HG03558 (cell line): ENCODE results near the gene ELMO2.

Experiments used
- ATAC-seq: cut with Tn5 transposase; IDR thresholded peaks from one replicate; pipeline ENCODE4 v1.9.1; 2021; ENCODE audit warnings: moderate number of reproducible peaks; ENCODE audit not compliant: unreplicated experiment; ENCODE audit errors: extremely low read depth

The ELMO2 gene

GRCh38 chr20:46354207-46354555, 52.2 kb downstream of the ELMO2 start:
- no peak for ATAC-seq

GRCh38 chr20:46353500-46354206, 52.8 kb downstream of the ELMO2 start:
- no peak for ATAC-seq

- no peak for ATAC-seq
These were observed 54.0 kb downstream of the ELMO2 start for GRCh38 chr20:46352370-46352938.

GRCh38 chr20:46351357-46352058, 54.9 kb downstream of the ELMO2 start:
- ATAC-seq: no peak

DNA sequence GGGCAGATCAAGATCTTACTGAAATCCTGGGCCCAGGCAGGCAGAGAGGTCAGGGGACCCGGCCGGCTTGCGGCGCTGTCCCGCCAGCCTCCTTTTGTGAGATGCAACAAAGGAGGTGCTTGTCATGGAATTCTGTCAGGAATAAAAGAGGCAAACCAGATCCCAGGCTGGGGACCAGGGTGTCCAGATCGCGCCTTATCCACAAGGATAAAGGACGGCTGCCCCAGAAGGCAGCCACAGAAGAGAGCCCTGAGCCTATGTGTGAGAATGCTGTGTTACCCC, 55.5 kb downstream of the ELMO2 start:
- no peak for ATAC-seq

DNA sequence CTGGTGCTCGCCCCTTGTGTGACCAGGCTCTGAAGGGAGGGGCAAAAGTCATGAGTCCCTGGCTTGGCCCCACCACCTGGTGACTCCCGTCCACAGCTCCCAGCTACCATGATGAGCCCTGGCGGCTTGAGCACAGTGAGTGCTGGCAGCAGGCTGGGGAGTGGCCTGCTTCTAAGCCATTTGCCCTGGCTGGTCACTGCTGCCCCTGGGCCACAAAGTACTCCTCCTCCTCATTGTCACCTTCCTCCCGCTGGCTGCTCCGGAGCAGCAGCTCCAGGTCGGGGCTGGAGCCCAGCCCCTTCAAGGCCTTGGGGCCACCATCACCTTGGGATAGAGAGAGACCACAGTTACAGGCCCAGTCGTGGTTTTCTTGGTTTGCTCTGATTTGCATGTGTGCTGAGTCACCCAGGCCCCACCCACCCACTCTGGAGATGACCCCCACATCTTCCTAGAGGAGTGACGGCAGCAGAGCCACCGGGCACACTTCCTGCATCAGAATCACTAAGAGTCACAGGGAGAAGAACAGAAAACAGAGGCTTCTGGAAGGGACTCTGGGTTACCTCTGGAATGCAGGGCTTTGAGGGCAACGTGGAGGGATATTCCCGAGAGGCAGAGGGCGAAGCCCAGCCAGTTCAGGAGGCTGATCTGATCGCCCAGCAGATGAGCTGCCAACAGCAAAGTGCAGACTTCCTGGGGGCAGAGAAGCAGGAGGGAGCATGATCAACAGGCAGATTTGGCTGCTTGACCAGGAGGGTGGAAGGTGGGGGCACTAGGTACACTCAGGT, 56.0 kb downstream of the ELMO2 start:
- no peak for ATAC-seq

DNA sequence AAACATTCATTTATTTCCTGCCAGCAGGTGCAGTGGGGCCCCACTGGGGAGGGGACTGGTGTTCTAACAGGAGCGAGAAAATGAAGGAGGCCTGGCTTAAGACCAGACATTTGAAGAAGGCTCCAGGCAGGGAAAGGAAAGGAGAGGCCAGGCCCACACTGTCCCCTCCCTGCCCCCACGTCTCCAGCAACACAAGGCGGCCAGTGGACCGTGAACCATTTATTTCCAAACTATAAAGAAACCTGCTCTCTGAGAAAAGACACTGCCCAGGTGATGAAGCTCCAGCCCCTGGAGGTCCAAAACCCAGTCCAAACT, 56.7 kb downstream of the ELMO2 start:
- ATAC-seq: no peak

DNA sequence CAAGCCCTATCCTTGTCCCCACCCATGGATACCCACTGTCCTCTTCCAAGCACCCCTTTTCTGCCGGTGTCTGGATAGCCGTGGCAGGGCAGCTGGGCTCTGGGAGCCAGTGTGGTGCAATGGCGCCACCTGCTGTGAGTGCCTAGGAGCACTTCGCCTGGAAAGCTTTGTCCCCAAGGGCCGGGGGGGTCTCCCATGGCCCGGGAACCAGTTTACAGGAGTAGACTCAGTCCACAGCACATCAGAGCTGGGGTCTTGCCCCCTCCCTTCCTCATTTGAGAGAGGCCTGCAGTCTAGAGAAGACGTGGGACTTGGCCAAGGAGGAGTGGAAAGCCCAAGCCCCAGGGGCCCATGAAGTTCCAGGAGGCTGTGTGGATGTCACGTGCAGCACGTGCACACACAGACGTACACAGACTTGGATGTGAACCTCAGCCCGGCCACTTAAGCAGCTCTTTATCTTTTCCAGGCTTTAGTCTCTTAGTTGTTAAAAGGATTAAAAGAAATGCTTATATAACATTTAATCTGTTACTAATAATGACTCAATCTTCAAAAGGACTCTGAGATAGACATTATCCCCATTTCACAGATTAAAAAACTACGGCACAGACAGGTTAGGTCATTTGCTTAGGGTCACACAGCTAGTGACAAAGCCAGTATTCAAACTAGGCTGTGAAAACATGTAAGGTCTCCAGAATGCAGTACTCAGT, 57.2 kb downstream of the ELMO2 start:
- ATAC-seq: no peak

- ATAC-seq: no peak
These were observed 58.3 kb downstream of the ELMO2 start for GRCh38 chr20:46347841-46348803.

DNA sequence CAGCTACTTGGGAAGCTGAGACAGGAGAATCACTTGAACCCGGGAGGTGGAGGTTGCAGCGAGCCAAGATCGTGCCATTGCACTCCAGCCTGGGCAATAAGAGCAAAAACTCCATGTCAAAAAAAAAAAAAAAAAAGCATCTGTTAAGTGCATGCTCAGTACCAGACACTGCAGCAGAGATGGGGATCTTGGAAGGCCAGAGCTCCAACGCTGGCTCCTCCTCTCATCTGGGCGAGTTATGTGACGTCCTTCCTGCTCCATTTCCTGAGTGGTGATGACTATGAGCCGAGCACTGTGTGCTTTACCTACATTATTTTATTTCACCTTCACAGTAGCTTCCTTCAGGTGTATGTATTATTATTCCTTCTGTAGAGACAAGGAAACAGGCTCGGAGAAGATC, 59.6 kb downstream of the ELMO2 start:
- ATAC-seq: no peak

DNA sequence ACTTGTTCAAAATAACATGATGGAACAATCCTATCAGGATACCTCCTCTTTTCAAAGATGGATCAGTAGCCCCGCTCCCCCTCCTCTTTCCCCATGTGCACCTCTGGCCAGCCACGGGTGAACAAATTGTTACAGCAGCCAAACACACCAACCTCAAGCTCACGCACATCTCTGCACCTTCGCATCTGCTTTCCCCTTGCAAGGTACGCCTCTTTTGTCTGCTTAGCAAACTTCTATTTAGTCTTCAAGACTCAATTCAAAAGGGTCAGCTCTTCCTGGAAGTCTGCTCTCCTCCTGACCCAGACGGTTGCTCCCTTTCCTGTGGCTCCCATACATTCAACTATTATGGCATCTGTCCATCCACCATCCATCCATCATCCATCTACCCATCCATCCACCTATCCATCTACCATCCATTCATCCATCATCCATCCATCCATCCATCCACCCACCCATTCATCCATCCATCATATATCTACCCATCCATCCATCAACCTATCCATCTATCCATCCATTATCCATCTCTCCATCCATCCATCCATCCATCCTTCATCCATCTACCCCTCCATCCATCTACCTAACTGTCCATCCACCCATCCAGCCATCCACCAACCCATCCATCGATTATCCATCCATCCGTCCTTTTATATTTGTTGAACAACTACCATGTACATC, 61.8 kb downstream of the ELMO2 start:
- no peak for ATAC-seq

DNA sequence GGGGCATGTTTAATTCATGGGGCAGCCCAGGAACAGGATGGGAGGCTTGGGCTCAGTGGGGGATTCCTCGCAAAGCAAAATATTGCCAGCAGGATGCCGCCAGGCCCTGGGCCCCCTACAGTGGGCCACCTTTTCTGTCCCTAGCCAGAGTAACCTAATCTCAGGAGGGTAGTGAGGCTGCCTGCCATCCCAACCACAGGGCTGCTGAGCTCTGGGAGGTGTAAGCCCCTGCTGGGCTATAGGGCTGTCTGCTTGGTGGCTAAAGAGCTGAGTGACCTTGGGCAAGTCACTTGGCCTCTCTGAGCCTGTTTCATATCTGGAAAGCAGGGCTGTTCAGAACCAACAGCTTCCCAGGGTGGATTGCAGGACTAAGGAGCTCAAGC, 62.4 kb downstream of the ELMO2 start:
- no peak for ATAC-seq

- ATAC-seq: no peak
These were observed 63.0 kb downstream of the ELMO2 start for GRCh38 chr20:46343348-46343974.

GRCh38 chr20:46342451-46343347, 63.7 kb downstream of the ELMO2 start:
- ATAC-seq: no peak

DNA sequence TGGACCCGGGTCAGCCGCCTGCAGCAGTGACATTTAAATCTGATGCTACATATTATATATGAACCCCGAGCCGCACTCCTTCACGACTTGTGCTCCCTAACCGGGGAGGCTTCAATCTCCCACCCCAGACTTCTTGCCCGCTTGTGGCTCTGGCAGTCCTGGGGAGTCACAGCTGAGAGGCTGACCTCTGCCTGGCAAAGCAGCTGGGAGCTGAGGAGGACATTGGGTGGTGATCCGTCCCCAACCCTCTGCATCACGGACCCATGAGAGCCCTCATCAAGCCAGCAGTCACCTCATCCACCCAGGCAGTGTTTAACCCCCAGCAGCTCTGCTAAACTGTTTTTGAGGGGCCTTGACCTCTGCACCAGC, 64.4 kb downstream of the ELMO2 start:
- no peak for ATAC-seq

- no peak for ATAC-seq
These were observed 65.1 kb downstream of the ELMO2 start for GRCh38 chr20:46341074-46342009.

- no peak for ATAC-seq
These were observed 67.4 kb downstream of the ELMO2 start for GRCh38 chr20:46339037-46339436.
